Fibroblast of peridontal ligament (primary cell): ENCODE data around the gene ADAM12.

Source experiments
- DNase-seq: peaks from one replicate; pipeline ENCODE4 v3.0.0-alpha.2; 2010; ENCODE audit errors: extremely low read depth

Gene ADAM12

GRCh38 chr10:126314863-126315493 lies 73.3 kb downstream of the ADAM12 start:
- no peak for DNase-seq

- no peak for DNase-seq
These were observed 76.1 kb downstream of the ADAM12 start for GRCh38 chr10:126312167-126312566.

- no peak for DNase-seq
These were observed 78.9 kb downstream of the ADAM12 start for GRCh38 chr10:126309228-126309883.

GRCh38 chr10:126302826-126303665 lies 85.2 kb downstream of the ADAM12 start:
- peak; percentile 56 for DNase-seq

- DNase-seq, result no peak
These were observed 85.9 kb downstream of the ADAM12 start for GRCh38 chr10:126302476-126302756.

- no peak for DNase-seq
These were observed 86.4 kb downstream of the ADAM12 start for GRCh38 chr10:126301701-126302475.

- no peak for DNase-seq
These were observed 93.8 kb downstream of the ADAM12 start for GRCh38 chr10:126294451-126294850.

- DNase-seq, result no peak
These were observed 98.0 kb downstream of the ADAM12 start for GRCh38 chr10:126290232-126290631.

- no peak for DNase-seq
These were observed 99.5 kb downstream of the ADAM12 start for GRCh38 chr10:126288547-126289493.

GRCh38 chr10:126286256-126286780 lies 102.0 kb downstream of the ADAM12 start:
- no peak for DNase-seq

- no peak for DNase-seq
These were observed 105.0 kb downstream of the ADAM12 start for GRCh38 chr10:126283307-126283706.

GRCh38 chr10:126278851-126279250 lies 109.4 kb downstream of the ADAM12 start:
- peak; percentile 90 for DNase-seq

- no peak for DNase-seq
These were observed 111.1 kb downstream of the ADAM12 start for GRCh38 chr10:126277181-126277580.

- no peak for DNase-seq
These were observed 115.8 kb downstream of the ADAM12 start for GRCh38 chr10:126272526-126272925.

- no peak for DNase-seq
These were observed 118.2 kb downstream of the ADAM12 start for GRCh38 chr10:126270111-126270510.

GRCh38 chr10:126268013-126268920 lies 120.0 kb downstream of the ADAM12 start:
- peak; percentile 55 for DNase-seq

GRCh38 chr10:126264102-126265018 lies 123.9 kb downstream of the ADAM12 start:
- DNase-seq, result peak; percentile 57

GRCh38 chr10:126263006-126263676 lies 125.1 kb downstream of the ADAM12 start:
- DNase-seq, result peak; percentile 69
